HG03108 (cell line): ENCODE data around the gene ARL14.

Experiments
- ATAC-seq: cut with Tn5 transposase; IDR thresholded peaks from one replicate; pipeline ENCODE4 v1.9.1; 2021; ENCODE audit warnings: moderate library complexity; ENCODE audit not compliant: unreplicated experiment

The ARL14 gene

DNA sequence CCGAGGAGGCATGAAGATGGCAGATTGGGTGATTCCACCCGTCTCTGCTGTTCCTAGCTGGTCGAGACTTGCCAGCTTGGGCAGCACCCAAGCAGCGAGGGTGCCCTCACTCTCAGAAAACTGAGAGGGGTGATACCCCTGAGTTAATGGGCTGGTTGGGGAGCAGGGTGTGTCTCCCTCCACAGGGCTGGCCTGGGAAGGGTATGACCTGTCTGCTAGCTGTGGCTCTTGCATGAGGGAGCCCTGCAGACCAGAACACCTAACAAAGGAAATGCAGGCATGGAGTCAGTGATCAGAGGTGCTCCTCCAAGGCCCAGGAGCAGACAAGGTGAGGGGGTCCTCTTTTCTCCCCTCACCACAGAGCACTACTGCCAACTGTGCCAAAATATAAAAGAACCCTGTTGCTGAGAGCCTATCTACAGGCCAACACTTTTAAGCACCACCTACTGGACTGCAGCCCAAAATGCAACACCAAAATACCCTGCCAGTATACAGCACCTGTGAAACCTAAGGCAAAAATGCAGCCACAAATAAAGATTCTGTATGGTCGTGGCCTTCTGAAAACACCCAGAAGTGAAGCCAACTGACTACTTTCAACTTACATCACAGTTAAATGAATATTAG lies 43.3 kb downstream of the ARL14 start:
- no peak for ATAC-seq

- ATAC-seq: no peak
Observed at GRCh38 chr3:160722331-160722730, 45.4 kb downstream of the ARL14 start.

DNA sequence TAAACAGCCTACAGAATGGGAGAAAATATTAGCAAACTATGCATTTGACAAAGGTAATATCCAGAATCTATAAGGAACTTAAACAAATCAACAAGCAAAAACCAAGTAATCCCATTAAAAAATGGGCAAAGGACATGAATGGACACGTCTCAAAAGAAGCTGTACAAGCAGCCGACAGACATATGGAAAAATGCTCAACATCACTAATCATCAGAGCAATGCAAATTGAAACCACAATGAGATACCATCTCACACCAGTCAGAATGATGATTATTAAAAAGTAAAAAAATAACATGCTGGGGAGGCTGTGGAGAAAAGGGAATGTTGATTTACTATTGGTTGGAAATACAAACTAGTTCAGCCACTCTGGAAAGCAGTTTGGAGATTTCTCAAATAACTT lies 48.4 kb downstream of the ARL14 start:
- no peak for ATAC-seq
